Measurements from ENCODE around the gene KLK11. TPM values are rescaled to one million over a fixed set of nuclear protein-coding genes. Genes with fewer than 3 reads are reported as not detected.

KLK11 gene
- polyA plus RNA-seq (ENCODE audit: insufficient read length in 4 of 4): 1 to 10 TPM in 1 of 4 donors, under 1 TPM in 3; 0.40 to 1.1 (median 0.46) TPM

GRCh38 chr19:51026554-51026831 lies at the start of gene KLK11:
KLK11 (minus strand) TSS chr19:51026616; CDS start chr19:51025631, 985 bp downstream.
- DNase-seq (ENCODE audit: low read depth in 4 of 4, low spot score in 3 of 4): no peak

- DNase-seq (ENCODE audit: low read depth in 4 of 4, low spot score in 3 of 4): no peak
These were observed 49.6 kb upstream of the KLK11 start for GRCh38 chr19:51075998-51076397.

GRCh38 chr19:51071095-51071405 lies 44.6 kb upstream of the KLK11 start:
- no peak for DNase-seq (ENCODE audit: low read depth in 4 of 4, low spot score in 3 of 4)

- no peak for DNase-seq (ENCODE audit: low read depth in 4 of 4, low spot score in 3 of 4)
These were observed 44.1 kb upstream of the KLK11 start for GRCh38 chr19:51070334-51071094.

- no peak for DNase-seq (ENCODE audit: low read depth in 4 of 4, low spot score in 3 of 4)
These were observed 40.2 kb upstream of the KLK11 start for GRCh38 chr19:51066393-51067186.

GRCh38 chr19:51065221-51065960 lies 39.0 kb upstream of the KLK11 start:
- no peak for DNase-seq (ENCODE audit: low read depth in 4 of 4, low spot score in 3 of 4)

- no peak for DNase-seq (ENCODE audit: low read depth in 4 of 4, low spot score in 3 of 4)
These were observed 38.3 kb upstream of the KLK11 start, which contains the start of gene KLK13 for GRCh38 chr19:51064534-51065220. KLK13 (minus strand) TSS chr19:51065092; CDS start chr19:51065067, 25 bp downstream.

GRCh38 chr19:51063664-51064063 lies 37.2 kb upstream of the KLK11 start:
- DNase-seq (ENCODE audit: low read depth in 4 of 4, low spot score in 3 of 4): no peak

GRCh38 chr19:51060973-51061372 lies 34.6 kb upstream of the KLK11 start:
- no peak for DNase-seq (ENCODE audit: low read depth in 4 of 4, low spot score in 3 of 4)

- DNase-seq (ENCODE audit: low read depth in 4 of 4, low spot score in 3 of 4): no peak
These were observed 33.9 kb upstream of the KLK11 start for GRCh38 chr19:51060336-51060735.

- DNase-seq (ENCODE audit: low read depth in 4 of 4, low spot score in 3 of 4): no peak
These were observed 33.3 kb upstream of the KLK11 start for GRCh38 chr19:51059715-51060114.

GRCh38 chr19:51055866-51056265 lies 29.4 kb upstream of the KLK11 start:
- no peak for DNase-seq (ENCODE audit: low read depth in 4 of 4, low spot score in 3 of 4)

- DNase-seq (ENCODE audit: low read depth in 4 of 4, low spot score in 3 of 4): no peak
These were observed 20.6 kb upstream of the KLK11 start for GRCh38 chr19:51047031-51047335.

- no peak for DNase-seq (ENCODE audit: low read depth in 4 of 4, low spot score in 3 of 4)
These were observed 17.9 kb upstream of the KLK11 start for GRCh38 chr19:51044327-51044726.

- DNase-seq (ENCODE audit: low read depth in 4 of 4, low spot score in 3 of 4): no peak
These were observed 17.1 kb upstream of the KLK11 start for GRCh38 chr19:51043497-51043896.

- DNase-seq (ENCODE audit: low read depth in 4 of 4, low spot score in 3 of 4): no peak
These were observed 13.7 kb upstream of the KLK11 start for GRCh38 chr19:51040151-51040550.

GRCh38 chr19:51036519-51036918 lies 10.1 kb upstream of the KLK11 start:
- DNase-seq (ENCODE audit: low read depth in 4 of 4, low spot score in 3 of 4): no peak

GRCh38 chr19:51034704-51035103 lies 8.3 kb upstream of the KLK11 start, which contains the start of gene KLK12:
KLK12 (minus strand) TSS chr19:51035002; CDS start chr19:51034621, 381 bp downstream.
- DNase-seq (ENCODE audit: low read depth in 4 of 4, low spot score in 3 of 4): no peak

GRCh38 chr19:51031880-51032225 lies 5.4 kb upstream of the KLK11 start:
- DNase-seq (ENCODE audit: low read depth in 4 of 4, low spot score in 3 of 4): no peak

GRCh38 chr19:51031220-51031879 lies 4.9 kb upstream of the KLK11 start:
- no peak for DNase-seq (ENCODE audit: low read depth in 4 of 4, low spot score in 3 of 4)

GRCh38 chr19:51030631-51031030 lies 4.2 kb upstream of the KLK11 start:
- DNase-seq (ENCODE audit: low read depth in 4 of 4, low spot score in 3 of 4): no peak

Data from left renal pelvis (tissue), 4 donors.